Sigmoid colon (tissue), 7 donors: ENCODE data around the gene BARD1. TPM values are rescaled to one million over a fixed set of nuclear protein-coding genes. Genes with fewer than 3 reads are reported as not detected.

Experiments used
- DNase-seq: peaks from one replicate; pipeline ENCODE4 v3.0.0-alpha.2; 2019
- H3K27ac ChIP-seq, 4 donors: fragments of 200-600 bp; sonication (generic); one replicate each; pipeline ENCODE4 v1.5.1; 2016 to 2019; ENCODE audit warnings: mild to moderate bottlenecking in 1 of 4
- H3K27me3 ChIP-seq, 3 donors: fragments of 200-600 bp; sonication (generic); one replicate each; pipeline ENCODE4 v1.5.1; 2019; ENCODE audit warnings: mild to moderate bottlenecking in 1 of 3
- H3K36me3 ChIP-seq, 4 donors: fragments of 200-600 bp; sonication (generic); one replicate each; pipeline ENCODE4 v1.5.1; 2016 to 2019
- H3K4me1 ChIP-seq, 4 donors: fragments of 200-600 bp; sonication (generic); one replicate each; pipeline ENCODE4 v1.5.1; 2017 to 2019
- H3K4me3 ChIP-seq, 4 donors: fragments of 200-600 bp; sonication (generic); one replicate each; pipeline ENCODE4 v1.5.1; 2017 to 2019; ENCODE audit warnings: mild to moderate bottlenecking in 2 of 4, moderate library complexity in 1 of 4
- H3K9me3 ChIP-seq, 4 donors: fragments of 200-600 bp in 3 of 4; sonication (generic) in 3 of 4; one replicate each; pipeline versions ENCODE4 v1.5.1 to v1.6.1; 2013 to 2019
- EP300 ChIP-seq, 4 donors: sonication (generic); formaldehyde crosslinking; IDR thresholded peaks; one replicate each; pipeline ENCODE4 v1.6.1; 2017; ENCODE audit warnings: antibody characterized with exemption in 4 of 4
- POLR2A ChIP-seq, 2 donors: fragments of 450-650 bp; IDR thresholded peaks; one replicate each; pipeline ENCODE4 v1.6.1; 2016; ENCODE audit warnings: antibody characterized with exemption in 2 of 2, mild to moderate bottlenecking in 2 of 2, moderate library complexity in 2 of 2
- POLR2AphosphoS5 ChIP-seq, 4 donors: sonication (generic); formaldehyde crosslinking; IDR thresholded peaks; one replicate each; pipeline ENCODE4 v1.6.1; 2017; ENCODE audit warnings: antibody characterized with exemption in 4 of 4
- WGBS, 2 donors: extraction: QIAGEN DNeasy Blood & Tissue Kit; methylation state at CpG; one replicate each; pipeline ENCODE4 v1.1.7; 2013; 5-methylcytosine and 5-hydroxymethylcytosine counted together
- intact Hi-C: fragments of 100-400 bp; cut with DNase I; formaldehyde crosslinking; loops from one replicate; pipeline ENCODE4 v1.15.1; 2023
- polyA plus RNA-seq, 3 donors: library from polyadenylated mRNA; stranded (reverse); fragments of 200-250 nt; gene quantifications; one replicate each; pipeline ENCODE4 v1.2.3, GENCODE V29; 2013
- total RNA-seq, 4 donors: library from RNA; depleted of rRNA; stranded (reverse); fragments of >200 nt; gene quantifications; one replicate each; pipeline ENCODE4 v1.1.0, GENCODE V29; 2016
- TF ChIP-seq, protein P1 (sequence below), 4 experiments: fragments of 450-650 bp in 3 of 4; fragments of 200-600 bp in 1 of 4; IDR thresholded peaks; one replicate each; pipeline ENCODE4 v1.5.1; 2016 to 2019; ENCODE audit warnings: antibody characterized with exemption in 4 of 4, mild to moderate bottlenecking in 3 of 4, moderate library complexity in 2 of 4
- donor health status: healthy with polysubstance abuse.
- donor health status: Bipolar disorder and iron deficiency.
- donor health status: healthy.

Gene BARD1
- total and polyA plus RNA-seq, 7 donors = 1.2 to 47.6 (median 25.9) TPM

GRCh38 chr2:214775971-214776370 is 33.5 kb downstream of the BARD1 start:
- Histone ChIP-seq H3K4me3 (no peak overlapping the region), H3K27ac (no peak overlapping the region), H3K9me3 (no peaks in the 10 kb centered on the region), H3K36me3 (peaks cover 0 to 40% (median 11%) of the 10 kb centered on the region in 4 donors), H3K27me3 (no peaks in the 10 kb centered on the region), H3K4me1 (no peaks in the 10 kb centered on the region)
- DNase-seq = no peak
- intact Hi-C loops = no loop called here
- TF ChIP-seq EP300 (IDR thresholded peaks at IDR 0.05) = no peak
- no peak for TF ChIP-seq POLR2AphosphoS5 (IDR thresholded peaks at IDR 0.05)
- no peak for TF ChIP-seq POLR2A (IDR thresholded peaks at IDR 0.05)
- TF ChIP-seq, protein P1, sequence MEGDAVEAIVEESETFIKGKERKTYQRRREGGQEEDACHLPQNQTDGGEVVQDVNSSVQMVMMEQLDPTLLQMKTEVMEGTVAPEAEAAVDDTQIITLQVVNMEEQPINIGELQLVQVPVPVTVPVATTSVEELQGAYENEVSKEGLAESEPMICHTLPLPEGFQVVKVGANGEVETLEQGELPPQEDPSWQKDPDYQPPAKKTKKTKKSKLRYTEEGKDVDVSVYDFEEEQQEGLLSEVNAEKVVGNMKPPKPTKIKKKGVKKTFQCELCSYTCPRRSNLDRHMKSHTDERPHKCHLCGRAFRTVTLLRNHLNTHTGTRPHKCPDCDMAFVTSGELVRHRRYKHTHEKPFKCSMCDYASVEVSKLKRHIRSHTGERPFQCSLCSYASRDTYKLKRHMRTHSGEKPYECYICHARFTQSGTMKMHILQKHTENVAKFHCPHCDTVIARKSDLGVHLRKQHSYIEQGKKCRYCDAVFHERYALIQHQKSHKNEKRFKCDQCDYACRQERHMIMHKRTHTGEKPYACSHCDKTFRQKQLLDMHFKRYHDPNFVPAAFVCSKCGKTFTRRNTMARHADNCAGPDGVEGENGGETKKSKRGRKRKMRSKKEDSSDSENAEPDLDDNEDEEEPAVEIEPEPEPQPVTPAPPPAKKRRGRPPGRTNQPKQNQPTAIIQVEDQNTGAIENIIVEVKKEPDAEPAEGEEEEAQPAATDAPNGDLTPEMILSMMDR (IDR thresholded peaks at IDR 0.05) = no peak

DNA sequence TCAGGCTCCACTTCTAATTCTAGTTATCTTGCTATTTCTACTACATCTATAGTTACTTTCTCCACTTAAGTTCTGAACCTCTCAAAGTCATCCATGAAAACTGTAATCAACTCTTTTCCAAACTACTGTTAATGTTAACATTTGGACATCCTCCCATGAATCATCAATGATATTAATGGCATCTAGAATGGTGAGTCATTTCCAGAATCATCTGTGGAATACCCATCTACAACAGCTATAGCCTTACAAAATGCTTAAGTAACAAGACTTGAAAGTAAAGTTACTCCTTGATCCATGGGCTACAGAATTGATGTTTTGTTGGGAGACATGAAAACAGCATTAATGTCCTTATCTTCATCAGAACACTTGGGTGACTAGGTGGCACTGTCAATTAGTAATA is 35.4 kb downstream of the BARD1 start:
- intact Hi-C loops = no loop called here
- no peak for DNase-seq
- no peak overlapping the region for H3K4me3 ChIP-seq
- peaks cover 0 to 21% (median 0%) of the 10 kb centered on the region in 4 donors for H3K36me3 ChIP-seq
- H3K27me3 ChIP-seq = no peaks in the 10 kb centered on the region
- no peak overlapping the region for H3K27ac ChIP-seq
- TF ChIP-seq POLR2AphosphoS5 (IDR thresholded peaks at IDR 0.05) (no peak), POLR2A (IDR thresholded peaks at IDR 0.05) (no peak), EP300 (IDR thresholded peaks at IDR 0.05) (no peak)
- TF ChIP-seq, protein P1 (IDR thresholded peaks at IDR 0.05) = no peak
- H3K4me1 ChIP-seq = no peaks in the 10 kb centered on the region
- no peaks in the 10 kb centered on the region for H3K9me3 ChIP-seq

DNA sequence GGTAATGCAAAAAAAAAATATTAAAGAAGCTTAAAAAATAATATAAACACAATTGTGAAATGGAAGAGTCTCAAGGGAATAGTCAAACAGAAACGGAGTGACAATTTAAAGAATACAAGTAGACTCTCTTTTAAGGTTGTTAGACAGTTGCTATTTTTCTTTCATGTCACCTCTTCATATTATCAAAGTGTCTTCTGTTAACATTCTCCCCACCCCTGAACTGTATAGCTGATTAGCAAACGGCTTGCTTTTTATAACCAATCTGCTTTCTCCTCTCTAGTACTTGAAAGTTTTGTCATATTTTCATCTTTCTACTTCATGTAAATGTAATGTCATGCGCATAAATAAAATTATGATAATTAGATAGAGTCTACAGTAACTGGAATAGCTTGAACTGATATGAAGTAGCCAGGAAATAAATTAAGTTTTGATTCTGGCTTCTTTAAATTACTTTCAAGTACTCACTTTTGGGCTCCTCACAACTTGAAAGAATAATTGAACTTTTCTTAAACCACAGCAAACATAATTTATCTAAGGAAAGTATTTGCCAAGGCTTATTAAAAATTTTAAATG is 37.0 kb downstream of the BARD1 start:
- no peak for DNase-seq
- Histone ChIP-seq H3K4me3 (no peak overlapping the region), H3K27ac (no peak overlapping the region), H3K27me3 (no peaks in the 10 kb centered on the region), H3K9me3 (no peaks in the 10 kb centered on the region), H3K4me1 (no peaks in the 10 kb centered on the region), H3K36me3 (peaks cover 0 to 35% (median 0%) of the 10 kb centered on the region in 4 donors)
- intact Hi-C loops = no loop called here
- 48 to 75% methylated on average over 3 of the region's 3 CpGs for WGBS, 2 donors
- TF ChIP-seq, protein P1 (IDR thresholded peaks at IDR 0.05) = no peak
- TF ChIP-seq EP300 (IDR thresholded peaks at IDR 0.05) (no peak), POLR2A (IDR thresholded peaks at IDR 0.05) (no peak), POLR2AphosphoS5 (IDR thresholded peaks at IDR 0.05) (no peak)

GRCh38 chr2:214765180-214765579 is 44.3 kb downstream of the BARD1 start:
- no peaks in the 10 kb centered on the region for H3K27me3 ChIP-seq
- TF ChIP-seq, protein P1 (IDR thresholded peaks at IDR 0.05) = no peak
- no peak for TF ChIP-seq EP300 (IDR thresholded peaks at IDR 0.05)
- TF ChIP-seq POLR2A (IDR thresholded peaks at IDR 0.05) = no peak
- no peak for TF ChIP-seq POLR2AphosphoS5 (IDR thresholded peaks at IDR 0.05)
- H3K4me3 ChIP-seq = no peak overlapping the region
- H3K4me1 ChIP-seq = no peaks in the 10 kb centered on the region
- no peak overlapping the region for H3K27ac ChIP-seq
- H3K36me3 ChIP-seq = peaks cover 0 to 49% (median 5%) of the 10 kb centered on the region in 4 donors
- intact Hi-C loops = no loop called here
- no peaks in the 10 kb centered on the region for H3K9me3 ChIP-seq
- no peak for DNase-seq
- 94 to 96% methylated on average over 2 of the region's 2 CpGs for WGBS, 2 donors

GRCh38 chr2:214753455-214753854 is 56.0 kb downstream of the BARD1 start:
- Histone ChIP-seq H3K27ac (no peak overlapping the region), H3K36me3 (peaks cover 0 to 19% (median 12%) of the 10 kb centered on the region in 4 donors), H3K9me3 (no peaks in the 10 kb centered on the region), H3K4me3 (no peak overlapping the region), H3K4me1 (no peaks in the 10 kb centered on the region), H3K27me3 (no peaks in the 10 kb centered on the region)
- WGBS, 2 donors = 47 to 66% methylated on average over 2 of the region's 2 CpGs
- no peak for DNase-seq
- TF ChIP-seq POLR2A (IDR thresholded peaks at IDR 0.05) (no peak), POLR2AphosphoS5 (IDR thresholded peaks at IDR 0.05) (no peak)
- intact Hi-C loops = no loop called here
